HepG2 (cell line): ENCODE measurements around the gene ACSF3. TPM values are rescaled to one million over a fixed set of nuclear protein-coding genes. Genes with fewer than 3 reads are reported as not detected.

Experiments used
- ATRX ChIP-seq: sonication (generic); formaldehyde crosslinking; IDR thresholded peaks from 2 replicates; pipeline ENCODE4 v1.4.0; 2020; ENCODE audit warnings: missing genetic modification reagents, borderline replicate concordance
- CTCF ChIP-seq: sonication (generic); formaldehyde crosslinking; IDR thresholded peaks from 2 replicates; pipeline ENCODE4 v1.5.0; 2020; ENCODE audit warnings: mild to moderate bottlenecking, missing genetic modification reagents, moderate library complexity
- HHEX ChIP-seq: IDR thresholded peaks from 2 replicates; pipeline ENCODE4 v1.6.1; 2016; ENCODE audit warnings: control low read depth
- HOXA7 ChIP-seq: sonication (generic); formaldehyde crosslinking; IDR thresholded peaks from 2 replicates; pipeline ENCODE4 v1.8.1; 2022; ENCODE audit warnings: mild to moderate bottlenecking, missing genetic modification reagents, moderate library complexity
- MAF1 ChIP-seq: sonication (generic); formaldehyde crosslinking; IDR thresholded peaks from 2 replicates; pipeline ENCODE4 v1.5.0; 2020; ENCODE audit warnings: missing genetic modification reagents, borderline replicate concordance
- MBNL3 ChIP-seq: fragments of 250-450 bp; sonication (Bioruptor Pico); conservative IDR thresholded peaks from 2 replicates; pipeline ENCODE4 v1.8.0; 2022; ENCODE audit warnings: mild to moderate bottlenecking, inconsistent platforms
- MYNN ChIP-seq: sonication (generic); formaldehyde crosslinking; IDR thresholded peaks from 2 replicates; pipeline ENCODE4 v1.4.0; 2020; ENCODE audit warnings: mild to moderate bottlenecking, low read depth, missing genetic modification reagents
- SNAI1 ChIP-seq: sonication (generic); formaldehyde crosslinking; IDR thresholded peaks from 2 replicates; pipeline ENCODE4 v1.5.0; 2020; ENCODE audit warnings: mild to moderate bottlenecking, missing genetic modification reagents, borderline replicate concordance
- TBX3 ChIP-seq: fragments of 450-650 bp; IDR thresholded peaks from 2 replicates; pipeline ENCODE4 v1.6.1; 2017; ENCODE audit warnings: antibody characterized with exemption, mild to moderate bottlenecking, inconsistent platforms, borderline replicate concordance
- ZBTB3 ChIP-seq: sonication (generic); formaldehyde crosslinking; IDR thresholded peaks from 2 replicates; pipeline ENCODE4 v1.4.0; 2020; ENCODE audit warnings: low read depth, mild to moderate bottlenecking, moderate library complexity, missing genetic modification reagents, borderline replicate concordance
- ZBTB37 ChIP-seq: sonication (generic); formaldehyde crosslinking; IDR thresholded peaks from 2 replicates; pipeline ENCODE4 v1.4.0; 2020; ENCODE audit warnings: mild to moderate bottlenecking, missing genetic modification reagents
- ZFP1 ChIP-seq: IDR thresholded peaks from 2 replicates; pipeline ENCODE4 v1.6.1; 2016
- ZNF30 ChIP-seq: sonication (generic); formaldehyde crosslinking; IDR thresholded peaks from 2 replicates; pipeline ENCODE4 v1.5.0; 2020; ENCODE audit warnings: mild to moderate bottlenecking, missing genetic modification reagents
- ZNF317 ChIP-seq: sonication (generic); formaldehyde crosslinking; IDR thresholded peaks from 2 replicates; pipeline ENCODE4 v1.5.0; 2020; ENCODE audit warnings: mild to moderate bottlenecking, missing genetic modification reagents
- ZNF430 ChIP-seq: sonication (generic); formaldehyde crosslinking; IDR thresholded peaks from 2 replicates; pipeline ENCODE4 v1.9.0; 2021; ENCODE audit warnings: mild to moderate bottlenecking, missing genetic modification reagents
- ZNF800 ChIP-seq: sonication (generic); formaldehyde crosslinking; IDR thresholded peaks from 2 replicates; pipeline ENCODE4 v1.4.0; 2020; ENCODE audit warnings: missing genetic modification reagents
- ZSCAN20 ChIP-seq: sonication (generic); formaldehyde crosslinking; IDR thresholded peaks from 2 replicates; pipeline ENCODE4 v1.4.0; 2020; ENCODE audit warnings: missing genetic modification reagents, mild to moderate bottlenecking, borderline replicate concordance
- ZSCAN9 ChIP-seq: IDR thresholded peaks from 2 replicates; pipeline ENCODE4 v1.6.1; 2016; ENCODE audit warnings: borderline replicate concordance
- polyA plus RNA-seq, 8 experiments: library from polyadenylated mRNA; depleted of rRNA in 3 of 8; stranded (reverse) in 7 of 8; unstranded in 1 of 8; fragments of >200 nt; fragmentation: Illumina TruSeq in 4 of 8; extraction: Trizol in 4 of 8; gene quantifications; 2 replicates each; pipeline versions ENCODE4 v1.2.1 to v1.2.3, GENCODE V29; 2011 to 2016; ENCODE audit warnings: low read depth in 4 of 8, missing spikeins in 1 of 8, mixed read lengths in 1 of 8; ENCODE audit not compliant: insufficient read depth in 1 of 8
- total RNA-seq, 5 experiments: library from RNA; depleted of rRNA; stranded (reverse); fragments of >200 nt; fragmentation: Illumina TruSeq; extraction: Trizol; gene quantifications; 2 replicates each; pipeline ENCODE4 v1.2.3, GENCODE V29; 2016; ENCODE audit warnings: low read depth in 1 of 5
- TF ChIP-seq, protein P1 (sequence below): sonication (generic); formaldehyde crosslinking; conservative IDR thresholded peaks from 2 replicates; pipeline ENCODE4 v1.4.0; 2020; ENCODE audit warnings: mild to moderate bottlenecking, missing genetic modification reagents, moderate library complexity
- TF ChIP-seq, protein P2 (sequence below): sonication (generic); formaldehyde crosslinking; IDR thresholded peaks from 2 replicates; pipeline ENCODE4 v1.9.0; 2021; ENCODE audit warnings: missing genetic modification reagents, borderline replicate concordance

Gene ACSF3
- total and polyA plus RNA-seq, 2 of the 13 experiments (the other 11 are each of a cell fraction or from before 2014, with no cell fraction given) = 14.9 to 30.6 TPM

GRCh38 chr16:89190150-89190958 lies 96.7 kb downstream of the ACSF3 start (continued):
- no peak for TF ChIP-seq ZNF30 (CRISPR knock-in tag)
- no peak for TF ChIP-seq ZSCAN9 (CRISPR knock-in tag)
- TF ChIP-seq CTCF (CRISPR knock-in tag) = no peak
- TF ChIP-seq ZSCAN20 = no peak
- no peak for TF ChIP-seq ZBTB37 (CRISPR knock-in tag)
- no peak for TF ChIP-seq TBX3
- TF ChIP-seq ZNF430 (CRISPR knock-in tag) = no peak
- TF ChIP-seq ZFP1 (CRISPR knock-in tag) = no peak
- no peak for TF ChIP-seq ZBTB3
- no peak for TF ChIP-seq HOXA7
- no peak for TF ChIP-seq HHEX
- TF ChIP-seq ZNF800 = peak; percentile 57; the same call in 1 of the 2 replicates
- TF ChIP-seq, protein P1, sequence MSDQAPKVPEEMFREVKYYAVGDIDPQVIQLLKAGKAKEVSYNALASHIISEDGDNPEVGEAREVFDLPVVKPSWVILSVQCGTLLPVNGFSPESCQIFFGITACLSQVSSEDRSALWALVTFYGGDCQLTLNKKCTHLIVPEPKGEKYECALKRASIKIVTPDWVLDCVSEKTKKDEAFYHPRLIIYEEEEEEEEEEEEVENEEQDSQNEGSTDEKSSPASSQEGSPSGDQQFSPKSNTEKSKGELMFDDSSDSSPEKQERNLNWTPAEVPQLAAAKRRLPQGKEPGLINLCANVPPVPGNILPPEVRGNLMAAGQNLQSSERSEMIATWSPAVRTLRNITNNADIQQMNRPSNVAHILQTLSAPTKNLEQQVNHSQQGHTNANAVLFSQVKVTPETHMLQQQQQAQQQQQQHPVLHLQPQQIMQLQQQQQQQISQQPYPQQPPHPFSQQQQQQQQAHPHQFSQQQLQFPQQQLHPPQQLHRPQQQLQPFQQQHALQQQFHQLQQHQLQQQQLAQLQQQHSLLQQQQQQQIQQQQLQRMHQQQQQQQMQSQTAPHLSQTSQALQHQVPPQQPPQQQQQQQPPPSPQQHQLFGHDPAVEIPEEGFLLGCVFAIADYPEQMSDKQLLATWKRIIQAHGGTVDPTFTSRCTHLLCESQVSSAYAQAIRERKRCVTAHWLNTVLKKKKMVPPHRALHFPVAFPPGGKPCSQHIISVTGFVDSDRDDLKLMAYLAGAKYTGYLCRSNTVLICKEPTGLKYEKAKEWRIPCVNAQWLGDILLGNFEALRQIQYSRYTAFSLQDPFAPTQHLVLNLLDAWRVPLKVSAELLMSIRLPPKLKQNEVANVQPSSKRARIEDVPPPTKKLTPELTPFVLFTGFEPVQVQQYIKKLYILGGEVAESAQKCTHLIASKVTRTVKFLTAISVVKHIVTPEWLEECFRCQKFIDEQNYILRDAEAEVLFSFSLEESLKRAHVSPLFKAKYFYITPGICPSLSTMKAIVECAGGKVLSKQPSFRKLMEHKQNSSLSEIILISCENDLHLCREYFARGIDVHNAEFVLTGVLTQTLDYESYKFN (CRISPR knock-in tag) = peak; percentile 20; the same call in 1 of the 2 replicates
- TF ChIP-seq ZNF317 (CRISPR knock-in tag) = no peak
- 0 out of 2 replicates have a peak, but pooled peaks have one; percentile 8 for TF ChIP-seq MYNN (CRISPR knock-in tag)
- TF ChIP-seq MAF1 = no peak
- TF ChIP-seq MBNL3 (CRISPR knock-in tag) = no peak
- TF ChIP-seq, protein P2, sequence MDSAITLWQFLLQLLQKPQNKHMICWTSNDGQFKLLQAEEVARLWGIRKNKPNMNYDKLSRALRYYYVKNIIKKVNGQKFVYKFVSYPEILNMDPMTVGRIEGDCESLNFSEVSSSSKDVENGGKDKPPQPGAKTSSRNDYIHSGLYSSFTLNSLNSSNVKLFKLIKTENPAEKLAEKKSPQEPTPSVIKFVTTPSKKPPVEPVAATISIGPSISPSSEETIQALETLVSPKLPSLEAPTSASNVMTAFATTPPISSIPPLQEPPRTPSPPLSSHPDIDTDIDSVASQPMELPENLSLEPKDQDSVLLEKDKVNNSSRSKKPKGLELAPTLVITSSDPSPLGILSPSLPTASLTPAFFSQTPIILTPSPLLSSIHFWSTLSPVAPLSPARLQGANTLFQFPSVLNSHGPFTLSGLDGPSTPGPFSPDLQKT (CRISPR knock-in tag) = no peak
- no peak for TF ChIP-seq ATRX (CRISPR knock-in tag)
- TF ChIP-seq SNAI1 (CRISPR knock-in tag) = no peak
